B cell (primary cell): Measurements from ENCODE around the gene NPFFR2. TPM values are rescaled to one million over a fixed set of nuclear protein-coding genes. Genes with fewer than 3 reads are reported as not detected.

Experiments used
- ATAC-seq: fragments of 200-7000 bp; cut with Tn5 transposase; one replicate; pipeline ENCODE4 v1.10.0; 2021; ENCODE audit warnings: low read depth, mild to moderate bottlenecking, moderate number of reproducible peaks, moderate library complexity
- CTCF ChIA-PET: fragments of 350-600 bp; sonication (Branson Sonifier 250); formaldehyde crosslinking; loops from one replicate; lab custom pipeline; 2021; ENCODE audit warnings: antibody characterized with exemption, inconsistent platforms; lab: Charles Lee
- POLR2A ChIA-PET: fragments of 350-600 bp; sonication (Branson Sonifier 250); formaldehyde crosslinking; loops from one replicate; lab custom pipeline; 2021; ENCODE audit warnings: antibody characterized with exemption; lab: Charles Lee
- DNase-seq: peaks from one replicate; pipeline ENCODE4 v3.0.0; 2013
- H2AFZ ChIP-seq: 2 replicates; pipeline ENCODE4 v1.6.1; 2012; ENCODE audit warnings: mild to moderate bottlenecking, low read depth, low read length; ENCODE audit not compliant: insufficient read depth, poor library complexity, severe bottlenecking
- H3K27ac ChIP-seq, 2 donors: 1 replicate in 1 of 2; 2 replicates in 1 of 2; pipeline ENCODE4 v1.5.1; 2012 to 2013; ENCODE audit warnings: low read length in 2 of 2, mild to moderate bottlenecking in 2 of 2, moderate library complexity in 1 of 2
- H3K27me3 ChIP-seq, 4 experiments: fragments of 200-600 bp in 1 of 4; sonication (generic) in 1 of 4; replicated peaks in 1 of 4; 1 replicate in 2 of 4; 2 replicates in 2 of 4; pipeline versions ENCODE4 v1.6.1 to v1.7.0; 2013 to 2016; ENCODE audit warnings: low read length in 3 of 4, mild to moderate bottlenecking in 2 of 4, mixed read lengths in 1 of 4, moderate library complexity in 1 of 4; ENCODE audit not compliant: insufficient read depth in 4 of 4, control insufficient read depth in 3 of 4; ENCODE audit errors: control extremely low read depth in 1 of 4
- H3K36me3 ChIP-seq, 2 experiments: replicated peaks in 1 of 2; 1 replicate in 1 of 2; 2 replicates in 1 of 2; pipeline versions ENCODE4 v1.6.1 to v1.7.1; 2013; ENCODE audit warnings: low read length in 1 of 2; ENCODE audit not compliant: insufficient read depth in 2 of 2, control insufficient read depth in 1 of 2; ENCODE audit errors: control extremely low read depth in 1 of 2, extremely low read depth in 1 of 2
- H3K4me1 ChIP-seq, 2 donors: fragments of 200-600 bp in 1 of 2; sonication (generic) in 1 of 2; 1 replicate in 1 of 2; 2 replicates in 1 of 2; pipeline versions ENCODE4 v1.5.1 to v1.6.1; 2013 to 2017; ENCODE audit warnings: low read length in 2 of 2; ENCODE audit not compliant: control insufficient read depth in 2 of 2, insufficient read depth in 2 of 2
- H3K4me2 ChIP-seq: replicated peaks from 2 replicates; pipeline ENCODE3; 2012; ENCODE audit warnings: mild to moderate bottlenecking, low read depth, low read length; ENCODE audit not compliant: poor library complexity, severe bottlenecking
- H3K4me3 ChIP-seq, 5 experiments: fragments of 200-600 bp in 1 of 5; sonication (generic) in 1 of 5; 1 replicate in 3 of 5; 2 replicates in 2 of 5; pipeline versions ENCODE4 v1.5.1 to v1.7.0; 2011 to 2016; ENCODE audit warnings: low read length in 4 of 5, mild to moderate bottlenecking in 4 of 5, low read depth in 2 of 5, control low read depth in 1 of 5, moderate library complexity in 1 of 5; ENCODE audit not compliant: insufficient read depth in 1 of 5; ENCODE audit errors: control extremely low read depth in 1 of 5, extremely low read depth in 1 of 5
- H3K79me2 ChIP-seq: fragments of 200-600 bp; sonication (generic); one replicate; pipeline ENCODE4 v1.6.0; 2016; ENCODE audit warnings: low read length; ENCODE audit not compliant: control insufficient read depth, insufficient read depth
- H3K9ac ChIP-seq: fragments of 200-600 bp; sonication (generic); 2 replicates; pipeline ENCODE4 v1.6.1; 2017; ENCODE audit warnings: mild to moderate bottlenecking, low read length, moderate library complexity
- H3K9me3 ChIP-seq, 3 donors: one replicate each; pipeline versions ENCODE4 v1.6.1 to v1.7.1; 2013; ENCODE audit warnings: low read length in 2 of 3; ENCODE audit not compliant: control insufficient read depth in 2 of 3, insufficient read depth in 1 of 3; ENCODE audit errors: control extremely low read depth in 1 of 3
- H4K20me1 ChIP-seq: 2 replicates; pipeline ENCODE4 v1.6.0; 2012; ENCODE audit warnings: mild to moderate bottlenecking, low read length; ENCODE audit not compliant: insufficient read depth, control insufficient read depth, poor library complexity, severe bottlenecking
- H3K27ac Mint-ChIP-seq: one replicate; pipeline ENCODE4 v1.8.0; 2021; ENCODE audit warnings: mixed read lengths
- H3K27me3 Mint-ChIP-seq: one replicate; pipeline ENCODE4 v1.8.0; 2021; ENCODE audit warnings: mixed read lengths
- H3K4me1 Mint-ChIP-seq: one replicate; pipeline ENCODE4 v1.8.0; 2021; ENCODE audit warnings: mixed read lengths
- H3K4me3 Mint-ChIP-seq: one replicate; pipeline ENCODE4 v1.8.0; 2021; ENCODE audit warnings: mixed read lengths
- H3K9me3 Mint-ChIP-seq: one replicate; pipeline ENCODE4 v1.8.0; 2022; ENCODE audit warnings: mixed read lengths; ENCODE audit not compliant: insufficient read depth
- CTCF ChIP-seq: fragments of 200-600 bp; IDR thresholded peaks from one replicate; pipeline ENCODE4 v1.8.0; 2022; ENCODE audit warnings: antibody characterized with exemption, mild to moderate bottlenecking
- EZH2 ChIP-seq: IDR thresholded peaks from 2 replicates; pipeline ENCODE4 v1.6.1; 2012; ENCODE audit warnings: borderline replicate concordance, low read depth, mild to moderate bottlenecking, moderate library complexity, low read length; ENCODE audit not compliant: insufficient read depth, poor library complexity, severe bottlenecking
- WGBS: methylation state at CpG from one replicate; pipeline ENCODE4 v1.1.5; 2013; ENCODE audit warnings: missing lambda C conversion rate; ENCODE audit not compliant: insufficient coverage; 5-methylcytosine and 5-hydroxymethylcytosine counted together
- intact Hi-C: fragments of 100-400 bp; cut with micrococcal nuclease; formaldehyde crosslinking; loops from one replicate; pipeline ENCODE4 v1.10.0; 2022
- polyA plus RNA-seq: library from polyadenylated mRNA; depleted of rRNA; stranded (reverse); fragments of >200 nt; gene quantifications from 2 replicates; pipeline ENCODE4 v1.2.3, GENCODE V29; 2012
- total RNA-seq, 2 donors: library from RNA; stranded (reverse); fragments of 120-200 nt in 1 of 2; gene quantifications; 1 replicate in 1 of 2; 2 replicates in 1 of 2; pipeline versions ENCODE4 v1.2.3 to v1.2.4, GENCODE V29; 2013 to 2022

Gene NPFFR2
- total and polyA plus RNA-seq, 2 donors (not counting 1 experiment from before 2014, with no cell fraction given) = not detected

GRCh38 chr4:72094059-72094797 is 62.4 kb downstream of the NPFFR2 start:
- H3K9me3 Mint-ChIP-seq = peaks cover 5% of the 10 kb centered on the region
- H3K4me2 ChIP-seq = no peak overlapping the region
- no peaks in the 10 kb centered on the region for H4K20me1 ChIP-seq
- no peak overlapping the region for H3K4me3 ChIP-seq
- H3K4me3 Mint-ChIP-seq = no peak overlapping the region
- ChIA-PET POLR2A (no interaction called here), CTCF (no interaction called here)
- H3K9me3 ChIP-seq = peaks cover 0 to 7% (median 0%) of the 10 kb centered on the region in 3 donors
- H3K27me3 Mint-ChIP-seq = no peaks in the 10 kb centered on the region
- intact Hi-C loops = no loop called here
- TF ChIP-seq CTCF (no peak), EZH2 (no peak)
- H3K79me2 ChIP-seq = no peaks in the 10 kb centered on the region
- no peak overlapping the region for H3K27ac Mint-ChIP-seq
- 84% methylated on average over 5 of the region's 5 CpGs for WGBS
- ATAC-seq (no peak), DNase-seq (no peak)
- H3K9ac ChIP-seq = no peak overlapping the region
- H3K4me1 ChIP-seq = no peaks in the 10 kb centered on the region
- no peak overlapping the region for H3K27ac ChIP-seq
- H2AFZ ChIP-seq = no peak overlapping the region
- H3K4me1 Mint-ChIP-seq = no peaks in the 10 kb centered on the region
- no peaks in the 10 kb centered on the region for H3K36me3 ChIP-seq
- no peaks in the 10 kb centered on the region for H3K27me3 ChIP-seq

GRCh38 chr4:72107456-72107855 is 75.7 kb downstream of the NPFFR2 start:
- Mint-ChIP-seq H3K9me3 (peaks cover 3% of the 10 kb centered on the region), H3K4me1 (no peaks in the 10 kb centered on the region), H3K27me3 (no peaks in the 10 kb centered on the region), H3K27ac (no peak overlapping the region), H3K4me3 (no peak overlapping the region)
- H3K4me3 ChIP-seq = no peak overlapping the region
- ATAC-seq = no peak
- POLR2A ChIA-PET = no interaction called here
- H3K27ac ChIP-seq = no peak overlapping the region
- TF ChIP-seq CTCF (no peak), EZH2 (no peak)
- DNase-seq = no peak
- no peaks in the 10 kb centered on the region for H3K27me3 ChIP-seq
- CTCF ChIA-PET = no interaction called here
- H3K4me1 ChIP-seq = no peaks in the 10 kb centered on the region
- no peaks in the 10 kb centered on the region for H3K79me2 ChIP-seq
- H3K9ac ChIP-seq = no peak overlapping the region
- no peaks in the 10 kb centered on the region for H3K36me3 ChIP-seq
- no peaks in the 10 kb centered on the region for H3K9me3 ChIP-seq
- no peaks in the 10 kb centered on the region for H4K20me1 ChIP-seq
- intact Hi-C loops = no loop called here
- no peak overlapping the region for H3K4me2 ChIP-seq
- no peak overlapping the region for H2AFZ ChIP-seq
